ENCODE measurements around the gene GNB1L. TPM values are rescaled to one million over a fixed set of nuclear protein-coding genes. Genes with fewer than 3 reads are reported as not detected.

Gene GNB1L
- total and polyA plus RNA-seq, 9 of the 15 experiments (the other 6 are each of a cell fraction or from before 2014, with no cell fraction given) = 0.56 to 50.5 (median 10.2) TPM

DNA sequence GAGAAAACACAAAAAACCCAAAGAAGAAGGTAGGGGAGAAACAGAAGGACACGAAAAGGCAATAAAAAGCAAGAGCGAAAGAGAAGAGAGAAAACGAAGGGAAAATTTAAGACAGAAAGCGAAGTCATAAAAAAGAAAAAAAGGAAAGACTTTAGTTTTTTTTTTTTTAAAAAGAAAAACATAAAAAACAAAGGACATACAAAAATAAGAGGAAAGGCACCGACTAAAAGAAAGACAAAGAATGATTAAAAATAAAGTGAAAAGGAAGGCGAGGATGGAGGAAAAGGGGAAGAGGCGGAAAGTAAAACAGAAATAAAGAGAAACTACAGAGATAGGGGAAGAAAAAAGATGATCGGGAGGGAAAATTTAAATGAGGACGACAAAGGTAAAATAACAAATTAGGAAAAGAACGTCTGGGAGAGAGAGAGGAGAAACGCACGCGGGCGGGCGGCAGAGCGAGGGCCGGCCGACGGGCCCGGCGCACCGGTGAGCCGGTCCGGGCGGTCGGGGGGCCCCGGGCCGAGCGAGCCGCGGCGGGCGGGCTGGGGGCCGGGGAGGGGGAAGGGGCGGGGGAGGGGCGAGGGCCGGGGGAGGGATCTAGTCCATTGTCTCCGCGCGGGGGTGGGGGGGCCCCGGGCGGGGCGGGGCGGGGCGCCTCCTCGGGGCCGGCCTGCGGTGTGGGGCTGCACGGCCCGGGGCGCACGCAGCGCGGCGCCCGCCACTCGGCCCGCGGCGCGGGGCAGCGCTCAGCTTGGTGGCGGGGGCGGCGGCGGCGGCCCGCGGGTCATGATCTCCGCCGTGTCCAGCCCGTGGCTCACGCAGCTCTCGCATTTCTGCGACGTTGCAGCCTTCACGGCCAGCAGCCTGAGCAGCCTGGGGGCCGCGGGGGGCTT is 94.4 kb downstream of the GNB1L start, which contains the start of gene TBX1 (continued):
- TF ChIP-seq REST (IDR thresholded peaks at IDR 0.05; ENCODE audit: borderline replicate concordance) (no peak), REST (CRISPR knock-in tag; IDR thresholded peaks at IDR 0.05; ENCODE audit: low read depth) (no peak), HIVEP1 (CRISPR knock-in tag; IDR thresholded peaks at IDR 0.05) (no peak), TAL1 (IDR thresholded peaks at IDR 0.05) (peak; percentile 33; the same call in 1 of the 2 replicates), CREB3L1 (IDR thresholded peaks at IDR 0.05; ENCODE audit: borderline replicate concordance, low read depth) (no peak), CCAR2 (IDR thresholded peaks at IDR 0.05; ENCODE audit: low read depth, low read length) (no peak), SIRT6 (IDR thresholded peaks at IDR 0.05; ENCODE audit: low read depth, low read length) (no peak), ILK (tag; IDR thresholded peaks at IDR 0.05; ENCODE audit: borderline replicate concordance, low read depth) (no peak), ZBTB34 (CRISPR knock-in tag; IDR thresholded peaks at IDR 0.05) (no peak), KAT7 (CRISPR knock-in tag; IDR thresholded peaks at IDR 0.05; ENCODE audit: borderline replicate concordance) (no peak), PYGO2 (tag; IDR thresholded peaks at IDR 0.05) (no peak), SNIP1 (IDR thresholded peaks at IDR 0.05; ENCODE audit: low read depth) (no peak)
- TF ChIP-seq, protein P1, sequence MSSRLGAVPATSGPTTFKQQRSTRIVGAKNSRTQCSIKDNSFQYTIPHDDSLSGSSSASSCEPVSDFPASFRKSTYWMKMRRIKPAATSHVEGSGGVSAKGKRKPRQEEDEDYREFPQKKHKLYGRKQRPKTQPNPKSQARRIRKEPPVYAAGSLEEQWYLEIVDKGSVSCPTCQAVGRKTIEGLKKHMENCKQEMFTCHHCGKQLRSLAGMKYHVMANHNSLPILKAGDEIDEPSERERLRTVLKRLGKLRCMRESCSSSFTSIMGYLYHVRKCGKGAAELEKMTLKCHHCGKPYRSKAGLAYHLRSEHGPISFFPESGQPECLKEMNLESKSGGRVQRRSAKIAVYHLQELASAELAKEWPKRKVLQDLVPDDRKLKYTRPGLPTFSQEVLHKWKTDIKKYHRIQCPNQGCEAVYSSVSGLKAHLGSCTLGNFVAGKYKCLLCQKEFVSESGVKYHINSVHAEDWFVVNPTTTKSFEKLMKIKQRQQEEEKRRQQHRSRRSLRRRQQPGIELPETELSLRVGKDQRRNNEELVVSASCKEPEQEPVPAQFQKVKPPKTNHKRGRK (tag; IDR thresholded peaks at IDR 0.05) = peak; percentile 100
